C4-2B (cell line): ENCODE measurements around the gene SPAG4.

Experiments
- CTCF ChIP-seq: fragments of 450-650 bp; conservative IDR thresholded peaks from 2 replicates; pipeline ENCODE4 v1.5.1; 2017; ENCODE audit warnings: mild to moderate bottlenecking
- ZFX ChIP-seq: fragments of 450-650 bp; IDR thresholded peaks from 2 replicates; pipeline ENCODE4 v1.6.1; 2017

DNA sequence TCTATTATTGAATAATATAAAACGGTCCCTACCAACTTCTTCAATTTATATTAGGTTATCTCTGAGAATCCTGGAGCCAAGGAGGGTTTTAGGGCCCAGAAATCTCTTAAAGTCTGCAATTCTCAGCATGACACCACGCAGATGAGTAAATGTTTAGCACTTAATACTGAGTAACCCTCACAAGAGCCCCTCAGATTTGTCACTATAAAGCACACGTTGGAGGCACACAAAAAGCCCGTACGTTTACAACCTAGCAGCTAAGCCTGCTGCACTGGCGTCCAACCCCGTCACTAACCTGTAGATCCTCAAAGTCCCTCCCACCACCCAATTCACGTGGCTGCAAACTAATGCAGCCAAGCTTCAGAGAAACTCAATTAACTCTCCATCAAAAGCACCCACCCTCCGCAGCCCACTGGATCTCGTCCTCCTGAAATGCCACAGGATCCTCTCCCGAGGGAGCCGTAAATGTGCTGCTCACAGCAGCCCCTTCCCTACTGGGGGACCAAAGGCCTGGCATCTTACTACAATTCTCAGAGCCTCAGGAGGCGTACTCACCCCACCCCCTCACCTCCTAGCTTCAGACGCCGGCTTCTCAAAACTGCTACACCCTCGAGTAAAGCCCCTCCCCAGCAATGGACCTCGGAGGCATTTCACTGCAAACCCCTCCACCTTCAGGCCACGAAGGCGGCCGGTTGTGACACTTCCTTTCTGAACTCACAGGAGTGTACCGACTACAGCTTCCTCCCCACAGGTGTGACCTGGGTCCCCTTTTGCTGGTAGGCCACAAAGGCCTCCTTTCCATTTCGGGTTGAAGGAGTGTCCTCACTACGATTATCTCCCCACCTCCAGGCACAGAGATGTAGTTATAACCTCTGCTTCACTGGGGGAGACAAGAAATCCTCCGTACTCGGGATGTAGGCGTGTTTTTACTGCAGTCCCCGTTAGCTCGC lies 48.2 kb downstream of the SPAG4 start:
- TF ChIP-seq CTCF = no peak
- TF ChIP-seq ZFX = no peak
